Gastroesophageal sphincter (tissue), 4 donors: ENCODE results near the gene THEM5. TPM values are rescaled to one million over a fixed set of nuclear protein-coding genes. Genes with fewer than 3 reads are reported as not detected.

ENCODE experiments used
- ATAC-seq: fragments of 150-250 bp; one replicate; pipeline ENCODE4 v1.9.1; 2016; ENCODE audit warnings: mild to moderate bottlenecking, moderate library complexity
- H3K27ac ChIP-seq, 4 donors: fragments of 200-600 bp; sonication (generic) in 3 of 4; 1 replicate in 3 of 4; 2 replicates in 1 of 4; pipeline ENCODE4 v1.5.1; 2016 to 2019
- H3K27me3 ChIP-seq: fragments of 200-600 bp; sonication (generic); one replicate; pipeline ENCODE4 v1.5.1; 2019
- H3K36me3 ChIP-seq, 2 donors: fragments of 200-600 bp; sonication (generic); one replicate each; pipeline ENCODE4 v1.5.1; 2019; ENCODE audit warnings: control low read depth in 1 of 2
- H3K4me1 ChIP-seq, 3 donors: fragments of 200-600 bp; sonication (generic); 1 replicate in 2 of 3; 2 replicates in 1 of 3; pipeline ENCODE4 v1.5.1; 2016 to 2019; ENCODE audit warnings: control low read depth in 2 of 3
- H3K4me3 ChIP-seq, 2 donors: fragments of 200-600 bp; sonication (generic); one replicate each; pipeline ENCODE4 v1.5.1; 2019; ENCODE audit warnings: mild to moderate bottlenecking in 1 of 2, moderate library complexity in 1 of 2
- H3K9me3 ChIP-seq, 3 donors: fragments of 200-600 bp; sonication (generic); one replicate each; pipeline ENCODE4 v1.5.1; 2017 to 2019; ENCODE audit warnings: control low read depth in 2 of 3
- CTCF ChIP-seq, 4 experiments: fragments of 200-600 bp in 2 of 4; fragments of 450-650 bp in 2 of 4; sonication (generic) in 1 of 4; IDR thresholded peaks; one replicate each; pipeline ENCODE4 v1.5.1; 2017 to 2019; ENCODE audit warnings: antibody characterized with exemption in 4 of 4, mild to moderate bottlenecking in 2 of 4, moderate library complexity in 2 of 4
- EP300 ChIP-seq: sonication (generic); formaldehyde crosslinking; IDR thresholded peaks from one replicate; pipeline ENCODE4 v1.6.1; 2017; ENCODE audit warnings: antibody characterized with exemption, mild to moderate bottlenecking
- POLR2A ChIP-seq, 2 donors: fragments of 450-650 bp; IDR thresholded peaks; one replicate each; pipeline ENCODE4 v1.6.1; 2017; ENCODE audit warnings: antibody characterized with exemption in 2 of 2, mild to moderate bottlenecking in 2 of 2, moderate library complexity in 1 of 2
- POLR2AphosphoS5 ChIP-seq: sonication (generic); formaldehyde crosslinking; IDR thresholded peaks from one replicate; pipeline ENCODE4 v1.6.1; 2017; ENCODE audit warnings: antibody characterized with exemption
- WGBS, 2 donors: methylation state at CpG; one replicate each; pipeline ENCODE4 v1.1.5; 2018; ENCODE audit warnings: low coverage in 1 of 2; 5-methylcytosine and 5-hydroxymethylcytosine counted together
- total RNA-seq, 4 donors: library from RNA; depleted of rRNA; stranded (reverse); fragments of >200 nt; gene quantifications; one replicate each; pipeline ENCODE4 v1.1.0, GENCODE V29; 2016

THEM5 gene
- total RNA-seq, 4 donors from 2014 or later = not detected

DNA sequence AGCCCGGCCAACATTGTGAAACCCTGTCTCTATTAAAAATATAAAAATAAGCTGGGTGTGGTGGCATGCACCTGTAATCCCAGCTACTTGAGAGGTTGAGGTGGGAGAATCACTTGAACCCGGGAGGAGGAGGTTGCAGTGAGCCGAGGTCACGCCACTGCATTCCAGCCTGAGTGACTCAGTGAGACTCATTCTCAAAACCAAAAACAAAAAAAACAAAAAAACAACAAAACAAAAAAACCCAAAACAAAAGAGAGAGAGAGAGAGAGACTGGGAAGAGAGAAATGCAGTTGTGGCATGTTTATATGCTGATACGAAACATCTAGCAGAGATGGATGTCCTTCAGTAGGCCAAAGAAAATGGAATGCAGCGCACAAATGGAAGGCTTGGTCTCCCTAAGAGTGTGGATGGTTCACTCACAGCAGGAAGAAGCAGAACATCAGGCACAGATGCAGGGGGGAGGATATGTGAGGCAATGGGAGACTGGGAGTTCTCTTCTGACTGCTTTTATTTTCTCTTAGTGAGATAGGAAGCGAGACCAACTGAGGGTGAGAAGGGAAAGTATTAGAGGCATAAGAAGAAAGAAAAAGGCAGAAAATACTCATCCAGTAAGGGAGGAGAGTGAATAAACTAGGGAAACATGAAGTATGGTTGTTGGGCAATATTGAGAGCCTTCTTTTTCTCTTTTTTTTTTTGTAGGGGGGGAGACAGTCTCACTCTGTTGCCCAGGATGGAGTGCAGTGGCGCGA, 39.8 kb upstream of the THEM5 start:
- peaks cover 0 to 78% of the 10 kb centered on the region in 2 donors for H3K36me3 ChIP-seq
- 96 to 99% methylated on average over 7 to 9 of the region's 9 CpGs for WGBS, 2 donors
- ATAC-seq = no peak
- no peaks in the 10 kb centered on the region for H3K9me3 ChIP-seq
- TF ChIP-seq POLR2AphosphoS5 (no peak), POLR2A (IDR thresholded peaks at IDR 0.05) (no peak), EP300 (no peak), CTCF (IDR thresholded peaks at IDR 0.05) (no peak)
- no peak overlapping the region for H3K4me3 ChIP-seq
- no peaks in the 10 kb centered on the region for H3K27me3 ChIP-seq
- H3K4me1 ChIP-seq = peaks cover 0 to 3% (median 0%) of the 10 kb centered on the region in 3 donors
- no peak overlapping the region for H3K27ac ChIP-seq

DNA sequence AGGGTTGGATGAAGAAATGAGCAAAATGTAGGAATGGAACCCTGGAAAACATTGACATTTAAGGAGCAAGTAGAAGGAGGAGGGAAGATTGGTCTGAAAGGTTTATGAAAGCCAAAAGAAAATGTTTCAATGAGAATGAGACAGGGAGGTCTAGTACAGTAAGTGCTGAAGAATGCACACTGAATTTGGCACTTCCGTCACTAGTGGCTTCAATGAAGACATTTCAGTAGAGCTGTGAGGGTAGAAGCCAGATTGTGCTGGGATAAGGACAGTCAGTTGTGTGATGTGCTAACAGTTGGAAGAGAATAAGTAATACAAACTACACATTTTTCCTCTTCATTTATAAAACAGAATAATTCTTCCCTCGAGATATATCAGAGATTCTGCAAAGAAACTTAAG, 38.7 kb upstream of the THEM5 start:
- TF ChIP-seq EP300 (no peak), CTCF (IDR thresholded peaks at IDR 0.05) (no peak), POLR2AphosphoS5 (no peak), POLR2A (IDR thresholded peaks at IDR 0.05) (no peak)
- Histone ChIP-seq H3K9me3 (no peaks in the 10 kb centered on the region), H3K27me3 (no peaks in the 10 kb centered on the region), H3K4me3 (no peak overlapping the region), H3K36me3 (peaks cover 0 to 90% of the 10 kb centered on the region in 2 donors), H3K27ac (no peak overlapping the region), H3K4me1 (no peaks in the 10 kb centered on the region)
- no peak for ATAC-seq
- WGBS, 2 donors = 80 to 87% methylated on average over 2 of the region's 2 CpGs

DNA sequence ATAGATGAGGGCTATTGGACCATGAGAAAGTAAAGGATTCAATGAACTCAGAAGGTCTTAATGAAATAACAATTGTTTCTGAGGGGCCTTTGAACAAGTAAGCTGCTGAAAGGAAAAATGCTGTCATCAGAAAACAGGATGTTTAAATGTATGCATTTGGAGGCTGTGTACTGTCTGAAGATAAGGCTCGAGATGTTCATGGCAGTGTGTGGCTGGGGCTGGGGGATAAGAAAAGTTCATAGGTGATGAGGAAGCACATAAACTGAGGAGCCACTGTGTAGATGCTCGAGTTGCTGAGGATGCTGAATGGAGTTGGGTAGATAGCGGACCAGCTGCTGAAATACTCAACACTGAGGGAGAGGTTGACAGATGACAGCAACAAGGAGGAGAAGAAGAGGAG, 38.0 kb upstream of the THEM5 start:
- no peak for ATAC-seq
- Histone ChIP-seq H3K4me1 (no peaks in the 10 kb centered on the region), H3K4me3 (no peak overlapping the region), H3K9me3 (no peaks in the 10 kb centered on the region), H3K36me3 (peaks cover 0 to 96% of the 10 kb centered on the region in 2 donors), H3K27ac (no peak overlapping the region), H3K27me3 (no peaks in the 10 kb centered on the region)
- 58 to 69% methylated on average over 3 of the region's 3 CpGs for WGBS, 2 donors
- TF ChIP-seq POLR2AphosphoS5 (no peak), EP300 (no peak), CTCF (IDR thresholded peaks at IDR 0.05) (no peak)

- WGBS, 2 donors = 80 to 94% methylated on average over 2 of the region's 2 CpGs
- H3K27ac ChIP-seq = no peak overlapping the region
- ATAC-seq = no peak
- no peaks in the 10 kb centered on the region for H3K27me3 ChIP-seq
- H3K36me3 ChIP-seq = peaks cover 0 to 75% of the 10 kb centered on the region in 2 donors
- no peaks in the 10 kb centered on the region for H3K4me1 ChIP-seq
- H3K9me3 ChIP-seq = no peaks in the 10 kb centered on the region
- H3K4me3 ChIP-seq = no peak overlapping the region
- peak in 1 of 4 experiments; percentile 11 for TF ChIP-seq CTCF (IDR thresholded peaks at IDR 0.05)
- TF ChIP-seq POLR2AphosphoS5 = no peak
- no peak for TF ChIP-seq EP300
- no peak for TF ChIP-seq POLR2A (IDR thresholded peaks at IDR 0.05)
Observed at GRCh38 chr1:151888972-151889570, 35.6 kb upstream of the THEM5 start.

- ATAC-seq = no peak
- whole genome bisulfite sequencing, 2 donors = 60 to 91% methylated on average over 1 of the region's 1 CpG
- peaks cover 0 to 58% of the 10 kb centered on the region in 2 donors for H3K36me3 ChIP-seq
- H3K4me3 ChIP-seq = no peak overlapping the region
- TF ChIP-seq CTCF (IDR thresholded peaks at IDR 0.05) = no peak
- TF ChIP-seq EP300 = no peak
- TF ChIP-seq POLR2A (IDR thresholded peaks at IDR 0.05) = no peak
- TF ChIP-seq POLR2AphosphoS5 = no peak
- H3K27ac ChIP-seq = no peak overlapping the region
- no peaks in the 10 kb centered on the region for H3K9me3 ChIP-seq
- H3K27me3 ChIP-seq = no peaks in the 10 kb centered on the region
- no peaks in the 10 kb centered on the region for H3K4me1 ChIP-seq
Observed at GRCh38 chr1:151887028-151887427, 33.5 kb upstream of the THEM5 start.
